Mononuclear cell (primary cell): ENCODE measurements around the gene SLC25A2. TPM values are rescaled to one million over a fixed set of nuclear protein-coding genes. Genes with fewer than 3 reads are reported as not detected.

Experiments
- H3K27me3 ChIP-seq: 2 replicates; pipeline ENCODE4 v1.6.0; 2011; ENCODE audit warnings: low read length, control low read depth; ENCODE audit not compliant: insufficient read depth
- H3K4me1 ChIP-seq: 2 replicates; pipeline ENCODE4 v1.5.1; 2011; ENCODE audit warnings: mild to moderate bottlenecking, low read length, control low read depth; ENCODE audit not compliant: insufficient read depth
- H3K4me3 ChIP-seq: 2 replicates; pipeline ENCODE4 v1.5.1; 2011; ENCODE audit warnings: mild to moderate bottlenecking, low read length, moderate library complexity
- H3K9me3 ChIP-seq: 2 replicates; pipeline ENCODE4 v1.5.1; 2011; ENCODE audit warnings: low read depth, mild to moderate bottlenecking, control low read depth, low read length
- total RNA-seq: library from RNA; depleted of rRNA; stranded (reverse); fragments of >200 nt; gene quantifications from one replicate; pipeline ENCODE4 v1.2.3, GENCODE V29; 2012

The SLC25A2 gene
- total RNA-seq, 1 donor, result 0.73 TPM

GRCh38 chr5:141258464-141258863 is 45.4 kb downstream of the SLC25A2 start:
- H3K9me3 ChIP-seq, result peaks cover 97% of the 10 kb centered on the region
- H3K27me3 ChIP-seq, result no peaks in the 10 kb centered on the region
- no peaks in the 10 kb centered on the region for H3K4me1 ChIP-seq
- H3K4me3 ChIP-seq, result no peak overlapping the region

Other genes starting within 250 kb of the SLC25A2 start
- 0.10 TPM for gene PCDHB2, start 209.4 kb downstream of the SLC25A2 start, total RNA-seq
- under 0.01 TPM for gene PCDHB3, start 203.6 kb downstream of the SLC25A2 start, total RNA-seq
- not detected for gene PCDHB4, start 182.2 kb downstream of the SLC25A2 start, total RNA-seq
- 0.10 TPM for gene PCDHB5, start 168.8 kb downstream of the SLC25A2 start, total RNA-seq
- gene PCDHB6, start 154.0 kb downstream of the SLC25A2 start, total RNA-seq, result not detected
- under 0.01 TPM for gene PCDHB7, start 131.4 kb downstream of the SLC25A2 start, total RNA-seq
- not detected for gene PCDHB8, start 126.3 kb downstream of the SLC25A2 start, total RNA-seq
- gene PCDHB16, start 121.7 kb downstream of the SLC25A2 start, total RNA-seq, result not detected
- gene PCDHB9, start 116.9 kb downstream of the SLC25A2 start, total RNA-seq, result 0.31 TPM
- not detected for gene PCDHB10, start 111.7 kb downstream of the SLC25A2 start, total RNA-seq
- not detected for gene PCDHB11, start 104.4 kb downstream of the SLC25A2 start, total RNA-seq
- gene PCDHB12, start 95.3 kb downstream of the SLC25A2 start, total RNA-seq, result not detected
- gene PCDHB13, start 90.1 kb downstream of the SLC25A2 start, total RNA-seq, result not detected
- gene PCDHB14, start 80.7 kb downstream of the SLC25A2 start, total RNA-seq, result not detected
- not detected for gene PCDHB15, start 58.7 kb downstream of the SLC25A2 start, total RNA-seq
- gene TAF7, start 16.7 kb upstream of the SLC25A2 start, total RNA-seq, result 76.5 TPM
- gene PCDHGA1, start 26.5 kb upstream of the SLC25A2 start, total RNA-seq, result not detected
- not detected for gene PCDHGA2, start 34.7 kb upstream of the SLC25A2 start, total RNA-seq
- gene PCDHGA3, start 39.8 kb upstream of the SLC25A2 start, total RNA-seq, result 0.10 TPM
- not detected for gene PCDHGB1, start 46.0 kb upstream of the SLC25A2 start, total RNA-seq
- 0.21 TPM for gene PCDHGA4, start 51.0 kb upstream of the SLC25A2 start, total RNA-seq
- gene PCDHGB2, start 55.9 kb upstream of the SLC25A2 start, total RNA-seq, result 0.63 TPM
- 0.21 TPM for gene PCDHGA5, start 60.1 kb upstream of the SLC25A2 start, total RNA-seq
- 0.63 TPM for gene PCDHGB3, start 66.2 kb upstream of the SLC25A2 start, total RNA-seq
- 0.10 TPM for gene PCDHGA6, start 69.8 kb upstream of the SLC25A2 start, total RNA-seq
- gene PCDHGA7, start 78.7 kb upstream of the SLC25A2 start, total RNA-seq, result 0.42 TPM
- 0.31 TPM for gene PCDHGB4, start 83.6 kb upstream of the SLC25A2 start, total RNA-seq
- gene PCDHGA8, start 88.6 kb upstream of the SLC25A2 start, total RNA-seq, result 0.10 TPM
- gene PCDHGB5, start 93.9 kb upstream of the SLC25A2 start, total RNA-seq, result 0.84 TPM
- gene PCDHGA9, start 98.7 kb upstream of the SLC25A2 start, total RNA-seq, result 0.42 TPM
- gene PCDHGB6, start 104.0 kb upstream of the SLC25A2 start, total RNA-seq, result 0.63 TPM
- gene PCDHGA10, start 108.9 kb upstream of the SLC25A2 start, total RNA-seq, result 0.52 TPM
- gene PCDHGB7, start 113.6 kb upstream of the SLC25A2 start, total RNA-seq, result 0.31 TPM
- 0.21 TPM for gene PCDHGA11, start 117.0 kb upstream of the SLC25A2 start, total RNA-seq
- gene PCDHGA12, start 126.5 kb upstream of the SLC25A2 start, total RNA-seq, result 0.10 TPM
- gene PCDHGC3, start 171.9 kb upstream of the SLC25A2 start, total RNA-seq, result 0.42 TPM
- 0.10 TPM for gene PCDHGC4, start 181.0 kb upstream of the SLC25A2 start, total RNA-seq
- gene PCDHGC5, start 185.0 kb upstream of the SLC25A2 start, total RNA-seq, result not detected